GM19468 (cell line): ENCODE data around the gene BORCS5.

Source experiments
- ATAC-seq: cut with Tn5 transposase; IDR thresholded peaks from one replicate; pipeline ENCODE4 v1.9.1; 2021; ENCODE audit warnings: mild to moderate bottlenecking, moderate library complexity, moderate number of reproducible peaks; ENCODE audit not compliant: unreplicated experiment; ENCODE audit errors: extremely low read depth

The BORCS5 gene

DNA sequence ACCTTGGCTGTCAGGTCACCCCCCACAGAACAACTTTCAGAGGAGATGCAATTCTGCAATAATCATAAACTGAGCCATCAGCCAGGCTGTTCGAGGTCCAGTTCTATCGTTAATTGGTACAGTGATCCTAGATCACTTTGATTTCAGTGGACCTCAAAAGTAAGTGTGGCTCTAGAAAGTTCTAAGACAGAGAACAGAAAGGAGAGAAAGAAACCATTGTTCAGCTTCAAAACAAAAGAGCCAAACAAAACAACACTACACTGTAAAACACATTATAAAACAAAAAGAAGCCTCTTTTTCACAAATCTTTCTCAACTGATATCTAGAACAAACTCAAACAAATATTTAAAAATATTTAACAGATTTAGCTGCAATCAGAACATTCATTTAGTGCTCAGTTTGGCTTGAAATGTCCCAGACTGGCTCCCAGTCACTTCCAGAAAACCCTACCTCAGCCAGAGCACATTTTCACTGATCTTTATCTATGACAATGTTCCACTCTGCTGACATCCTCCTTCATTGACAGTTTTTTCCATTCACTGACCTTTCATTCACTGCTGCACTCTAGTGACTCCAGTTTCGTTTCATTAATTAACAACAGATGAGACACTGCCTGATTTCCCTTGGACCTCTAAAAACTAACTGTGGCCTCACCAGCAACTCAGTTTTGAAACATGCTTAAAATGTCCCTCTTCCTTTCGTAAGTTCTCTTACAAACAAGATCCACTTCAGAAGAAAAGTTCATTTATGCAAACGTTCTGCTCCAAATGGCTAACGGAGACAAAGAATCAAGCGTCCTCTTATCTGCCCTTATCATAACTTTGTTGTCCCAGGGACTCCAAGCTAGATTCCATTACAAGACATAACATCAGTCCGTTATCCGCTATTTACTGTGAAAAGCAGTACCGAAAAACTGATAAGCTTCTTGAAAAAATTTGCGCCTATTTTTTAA lies 148.9 kb downstream of the BORCS5 start:
- ATAC-seq: peak; percentile 85

DNA sequence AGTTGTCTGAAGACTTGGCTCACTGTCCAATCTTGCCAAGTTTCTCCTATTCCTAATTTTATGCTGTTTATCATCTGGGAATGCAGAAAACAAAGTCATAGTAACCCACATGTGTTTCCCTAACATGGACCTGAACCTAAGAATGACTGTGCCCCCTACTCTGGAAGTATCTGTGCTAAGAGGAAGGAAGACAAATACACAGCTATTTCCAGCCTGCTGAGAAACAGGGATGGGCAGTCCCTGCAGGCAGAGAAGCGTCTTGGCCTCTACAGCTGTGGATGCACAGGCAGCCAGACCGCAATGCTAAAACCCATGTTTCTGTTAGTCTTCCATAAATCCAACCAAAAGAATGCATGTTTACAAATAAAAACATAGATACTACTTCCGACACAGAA lies 149.6 kb downstream of the BORCS5 start:
- no peak for ATAC-seq

DNA sequence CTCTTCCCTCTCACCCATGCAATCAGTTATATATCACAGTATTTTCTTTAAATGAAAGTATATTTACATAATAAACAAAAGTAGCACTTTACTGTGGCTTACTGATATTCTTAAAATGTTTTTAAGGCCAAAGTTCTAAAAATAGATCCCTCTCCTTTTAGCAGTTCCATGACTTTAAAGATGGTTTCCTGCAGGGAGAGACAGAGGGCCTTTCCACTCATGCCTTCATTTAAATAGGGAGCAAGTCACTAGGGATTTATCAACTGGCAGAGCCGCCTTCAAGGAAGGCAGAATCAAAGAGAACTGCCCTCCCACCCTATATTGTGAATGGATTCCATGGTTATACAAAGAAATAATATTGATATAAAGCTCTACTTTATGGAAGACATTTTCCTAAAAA lies 150.2 kb downstream of the BORCS5 start:
- ATAC-seq: no peak

GRCh38 chr12:12508612-12509011 lies 151.7 kb downstream of the BORCS5 start:
- no peak for ATAC-seq

DNA sequence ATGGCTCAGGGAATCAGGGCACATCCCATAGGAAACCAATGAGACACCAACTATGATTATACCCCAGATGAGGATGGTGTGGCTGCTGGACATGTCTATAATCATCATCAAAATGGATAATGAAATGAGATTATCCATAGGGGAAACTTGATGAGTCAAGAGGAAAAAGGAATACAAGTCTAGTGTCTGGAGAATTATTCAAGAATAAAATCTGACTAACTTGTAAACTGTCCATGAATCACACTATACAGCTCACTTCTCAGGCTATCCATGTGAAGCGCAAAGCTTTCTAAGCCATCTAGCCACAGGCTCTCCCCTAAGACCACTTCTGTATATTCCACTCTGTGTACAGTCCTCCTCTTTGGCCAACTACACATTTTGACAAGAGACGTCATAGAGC lies 153.3 kb downstream of the BORCS5 start:
- no peak for ATAC-seq

DNA sequence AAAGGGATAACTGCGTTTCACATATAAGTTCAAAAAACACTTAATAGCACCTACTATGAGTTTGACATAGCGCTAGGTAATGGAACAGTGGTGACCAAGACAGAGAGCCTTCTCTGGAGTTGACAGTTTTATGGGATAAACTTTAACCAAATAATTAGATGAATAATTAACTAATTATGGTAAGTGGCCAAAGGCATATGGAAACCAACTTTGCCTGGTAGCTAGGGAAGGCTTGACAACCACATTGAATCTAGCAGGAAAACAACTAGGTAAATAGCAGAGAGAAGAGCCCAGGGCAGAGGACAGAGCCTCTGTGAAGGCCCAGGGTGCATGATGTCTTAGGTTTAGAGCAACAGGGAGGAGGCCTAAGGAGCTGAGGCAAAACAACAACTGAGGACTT lies 153.7 kb downstream of the BORCS5 start:
- ATAC-seq: no peak

DNA sequence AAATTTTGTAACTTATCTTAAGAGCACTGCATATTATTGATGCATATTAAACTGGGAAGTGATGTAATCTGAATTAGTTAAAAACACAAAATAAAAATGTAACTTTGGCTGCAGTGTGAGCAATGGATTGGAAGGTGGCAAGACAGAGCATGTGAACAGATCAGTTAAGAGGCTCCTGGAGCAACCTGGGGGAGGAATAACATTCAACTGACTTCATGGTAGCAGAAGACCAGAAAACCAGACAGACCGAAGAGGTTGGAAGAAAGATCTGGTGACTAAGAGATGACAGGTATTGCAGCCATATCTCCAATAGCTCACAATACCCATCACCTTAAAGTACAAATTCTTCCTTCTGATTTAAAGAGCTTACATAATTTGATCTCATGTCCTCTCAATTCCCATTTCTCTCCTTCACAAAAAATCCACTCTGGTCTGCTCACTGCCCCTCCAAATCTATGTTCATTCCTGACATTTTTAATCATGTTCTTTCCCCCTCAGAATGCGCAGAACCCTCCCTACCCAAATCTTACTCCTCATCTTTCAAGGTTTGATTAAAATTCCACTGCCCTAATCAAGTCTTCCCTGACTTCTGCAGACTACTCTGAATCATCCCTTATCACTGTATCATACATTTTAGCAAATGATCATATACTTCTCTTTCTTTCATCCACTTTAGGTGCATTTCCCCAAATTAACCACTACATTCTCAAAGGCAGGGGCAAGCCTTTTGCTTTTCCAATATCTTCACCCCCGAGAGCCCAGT lies 154.3 kb downstream of the BORCS5 start:
- ATAC-seq: no peak

- no peak for ATAC-seq
These were observed 155.2 kb downstream of the BORCS5 start for GRCh38 chr12:12511895-12512711.

DNA sequence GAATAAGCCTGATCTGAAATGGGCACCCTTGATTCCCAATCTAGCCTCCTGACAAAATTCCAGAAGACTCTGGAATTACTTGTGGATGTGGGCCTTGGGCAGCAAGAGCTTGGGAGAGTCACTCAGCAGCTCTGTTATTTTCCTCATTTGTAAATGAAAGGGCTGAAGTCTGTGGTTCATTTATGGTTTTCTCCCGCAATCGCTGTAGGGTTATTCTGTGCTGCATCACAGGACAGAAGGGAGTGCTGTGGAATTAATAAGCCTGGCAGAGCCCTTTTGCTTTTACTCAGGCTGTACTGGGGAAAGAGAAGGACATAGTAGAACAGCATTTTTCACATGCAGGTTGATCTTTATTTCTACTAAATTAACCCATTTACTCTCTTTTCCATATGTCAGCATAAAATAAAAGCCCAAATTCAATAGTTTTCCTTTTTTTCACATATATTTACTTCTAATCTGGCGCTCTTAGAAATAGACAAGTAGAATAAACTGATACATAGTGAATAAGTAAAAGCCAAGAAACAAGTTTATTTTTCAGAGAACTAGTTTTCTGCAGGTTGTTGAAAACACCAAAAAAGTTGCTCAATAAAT lies 156.6 kb downstream of the BORCS5 start:
- no peak for ATAC-seq

GRCh38 chr12:12518464-12518845 lies 161.6 kb downstream of the BORCS5 start:
- ATAC-seq: no peak

GRCh38 chr12:12518919-12519318 lies 162.0 kb downstream of the BORCS5 start:
- ATAC-seq: no peak
